Activated T-cell treated with anti-CD3 and anti-CD28 coated beads, Interleukin-2, amount 50 U/mL, for 4 hours (primary cell): ENCODE results near the gene GFPT2. TPM values are rescaled to one million over a fixed set of nuclear protein-coding genes. Genes with fewer than 3 reads are reported as not detected.

Experiments used
- ATAC-seq, 2 donors: fragments of 200-7000 bp; cut with Tn5 transposase; one replicate each; pipeline ENCODE4 v1.10.0; 2021
- DNase-seq: peaks from one replicate; pipeline ENCODE4 v3.0.0-alpha.2; 2020
- H3K27me3 Mint-ChIP-seq: one replicate; pipeline ENCODE4 v1.8.0; 2021; ENCODE audit warnings: low read depth, mixed read lengths
- H3K36me3 Mint-ChIP-seq: one replicate; pipeline ENCODE4 v1.8.0; 2022; ENCODE audit warnings: mixed read lengths; ENCODE audit not compliant: insufficient read depth
- H3K4me1 Mint-ChIP-seq: one replicate; pipeline ENCODE4 v1.8.0; 2021; ENCODE audit warnings: low read depth, mixed read lengths
- H3K4me3 Mint-ChIP-seq: one replicate; pipeline ENCODE4 v1.8.0; 2021; ENCODE audit warnings: mild to moderate bottlenecking, moderate library complexity, mixed read lengths
- H3K9me3 Mint-ChIP-seq: one replicate; pipeline ENCODE4 v1.8.0; 2021; ENCODE audit warnings: mixed read lengths
- total RNA-seq, 3 donors: library from RNA; stranded (reverse); gene quantifications; one replicate each; pipeline ENCODE4 v1.2.1, GENCODE V29; 2021

Gene GFPT2
- total RNA-seq, 3 donors from 2014 or later = 0.30 to 0.48 (median 0.34) TPM

DNA sequence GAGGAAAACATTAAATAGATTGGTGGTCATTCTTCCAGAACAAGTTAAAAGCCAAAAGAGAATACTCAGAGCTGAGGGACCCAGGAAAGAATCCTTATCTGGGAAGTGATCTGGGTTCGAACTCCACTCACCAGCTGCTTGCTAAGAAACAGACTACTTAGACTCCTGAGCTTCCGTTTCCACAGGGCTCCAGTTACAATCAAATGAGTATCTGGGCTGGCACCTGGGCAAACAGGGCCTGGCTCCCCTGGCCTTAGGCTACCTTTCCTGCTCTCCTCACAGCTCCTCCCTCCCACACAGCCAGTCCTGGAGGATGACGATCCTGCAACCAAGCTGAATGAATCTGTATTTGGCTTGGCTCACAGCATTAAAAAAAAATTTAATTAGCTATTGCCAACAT lies 63.7 kb downstream of the GFPT2 start:
- no peak for DNase-seq
- H3K9me3 Mint-ChIP-seq = no peaks in the 10 kb centered on the region
- ATAC-seq = no peak
- peaks cover 26% of the 10 kb centered on the region for H3K36me3 Mint-ChIP-seq
- peaks cover 32% of the 10 kb centered on the region for H3K4me1 Mint-ChIP-seq
- H3K4me3 Mint-ChIP-seq = no peak overlapping the region
- no peaks in the 10 kb centered on the region for H3K27me3 Mint-ChIP-seq

DNA sequence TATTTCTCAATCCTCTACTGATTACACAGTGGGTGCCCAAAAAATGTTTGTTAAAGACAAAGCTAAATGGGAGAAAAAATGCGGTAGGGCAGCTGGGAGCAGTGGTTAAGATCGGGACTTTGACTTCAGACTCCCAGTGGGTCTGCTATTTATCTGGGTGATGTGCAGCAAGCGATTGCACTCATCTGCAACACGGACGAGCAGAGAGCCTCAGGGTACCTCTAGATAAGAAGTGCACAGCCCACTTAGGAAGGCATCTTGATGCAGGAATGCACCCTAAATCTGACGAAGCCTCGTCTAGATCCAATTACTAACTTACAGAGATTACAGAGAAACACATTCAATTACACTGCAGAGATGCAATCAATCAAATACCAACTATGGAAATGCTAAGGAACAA lies 65.3 kb downstream of the GFPT2 start:
- H3K27me3 Mint-ChIP-seq = no peaks in the 10 kb centered on the region
- peaks cover 27% of the 10 kb centered on the region for H3K4me1 Mint-ChIP-seq
- peaks cover 37% of the 10 kb centered on the region for H3K36me3 Mint-ChIP-seq
- DNase-seq = no peak
- ATAC-seq = no peak
- no peaks in the 10 kb centered on the region for H3K9me3 Mint-ChIP-seq
- H3K4me3 Mint-ChIP-seq = no peak overlapping the region

DNA sequence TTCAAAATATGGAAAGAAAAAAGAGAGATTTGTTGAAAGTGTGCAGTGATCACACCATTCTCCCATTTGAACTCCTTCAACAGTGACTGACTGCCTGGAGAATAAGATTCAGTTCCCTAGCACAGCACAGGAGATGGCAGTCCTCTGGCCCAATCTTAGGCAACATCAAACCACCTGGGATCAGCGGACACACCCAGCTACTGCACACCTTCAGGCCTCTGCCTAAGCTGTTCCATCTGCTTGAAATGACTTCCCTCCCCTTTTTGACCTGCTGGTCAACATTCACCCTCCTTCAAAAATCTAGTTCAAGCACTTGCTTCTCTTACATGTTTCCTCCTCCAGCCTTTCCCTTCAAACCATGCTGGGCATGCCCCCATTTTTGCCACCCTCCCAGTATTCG lies 65.7 kb downstream of the GFPT2 start:
- peaks cover 24% of the 10 kb centered on the region for H3K4me1 Mint-ChIP-seq
- ATAC-seq (no peak), DNase-seq (no peak)
- no peaks in the 10 kb centered on the region for H3K9me3 Mint-ChIP-seq
- no peak overlapping the region for H3K4me3 Mint-ChIP-seq
- peaks cover 41% of the 10 kb centered on the region for H3K36me3 Mint-ChIP-seq
- H3K27me3 Mint-ChIP-seq = no peaks in the 10 kb centered on the region

DNA sequence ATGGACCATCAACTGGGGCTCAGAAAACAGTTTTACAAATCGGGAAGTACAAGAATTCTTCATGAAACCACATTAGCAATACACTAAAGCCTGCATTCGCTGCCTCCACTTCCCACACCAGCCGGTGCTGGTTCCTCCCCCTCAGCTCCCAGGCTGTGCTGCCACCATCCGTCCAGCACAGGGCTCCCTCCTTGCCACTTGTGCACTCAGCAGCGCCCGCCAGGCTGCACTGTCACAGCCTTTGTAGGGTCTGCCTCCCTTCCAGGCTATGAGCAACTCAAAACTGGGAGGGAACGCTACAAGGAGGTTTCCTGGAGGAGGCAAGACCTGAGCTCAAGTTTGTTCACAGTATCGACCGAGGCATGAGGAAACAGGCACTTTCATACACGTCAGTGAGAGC lies 69.0 kb downstream of the GFPT2 start:
- H3K36me3 Mint-ChIP-seq = peaks cover 69% of the 10 kb centered on the region
- DNase-seq = no peak
- H3K9me3 Mint-ChIP-seq = no peaks in the 10 kb centered on the region
- peaks cover 7% of the 10 kb centered on the region for H3K4me1 Mint-ChIP-seq
- no peak for ATAC-seq
- no peak overlapping the region for H3K4me3 Mint-ChIP-seq
- no peaks in the 10 kb centered on the region for H3K27me3 Mint-ChIP-seq

DNA sequence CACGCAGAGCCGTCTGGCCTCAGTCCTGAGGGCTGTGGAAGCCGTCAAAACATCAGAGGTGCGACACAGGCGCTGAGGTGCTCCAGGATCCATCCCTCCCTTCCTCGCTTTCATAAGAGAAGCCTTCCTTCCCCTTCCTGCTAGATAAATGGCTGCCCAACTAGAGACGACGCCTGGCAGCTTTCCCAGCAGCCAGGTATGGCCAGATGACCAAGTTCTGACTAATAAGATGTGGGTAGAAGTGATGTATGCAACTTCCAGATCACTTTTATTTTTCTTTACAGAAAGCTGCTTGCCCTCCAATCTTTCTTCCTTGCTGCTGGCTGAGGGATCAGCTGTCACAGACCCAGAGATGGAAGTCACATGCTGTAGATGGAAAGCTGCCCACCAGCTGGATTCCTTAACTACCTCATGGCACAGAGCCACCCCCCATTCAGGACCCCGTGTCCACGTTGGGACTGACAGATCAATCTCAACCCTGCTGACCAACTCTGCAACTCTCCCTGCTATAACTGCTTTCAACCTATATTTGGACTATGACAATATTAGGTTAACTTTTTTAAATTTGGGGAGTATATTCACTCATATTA lies 70.0 kb downstream of the GFPT2 start:
- DNase-seq = no peak
- Mint-ChIP-seq H3K4me3 (no peak overlapping the region), H3K36me3 (peaks cover 75% of the 10 kb centered on the region), H3K27me3 (no peaks in the 10 kb centered on the region), H3K9me3 (no peaks in the 10 kb centered on the region), H3K4me1 (peaks cover 7% of the 10 kb centered on the region)
- ATAC-seq = no peak

DNA sequence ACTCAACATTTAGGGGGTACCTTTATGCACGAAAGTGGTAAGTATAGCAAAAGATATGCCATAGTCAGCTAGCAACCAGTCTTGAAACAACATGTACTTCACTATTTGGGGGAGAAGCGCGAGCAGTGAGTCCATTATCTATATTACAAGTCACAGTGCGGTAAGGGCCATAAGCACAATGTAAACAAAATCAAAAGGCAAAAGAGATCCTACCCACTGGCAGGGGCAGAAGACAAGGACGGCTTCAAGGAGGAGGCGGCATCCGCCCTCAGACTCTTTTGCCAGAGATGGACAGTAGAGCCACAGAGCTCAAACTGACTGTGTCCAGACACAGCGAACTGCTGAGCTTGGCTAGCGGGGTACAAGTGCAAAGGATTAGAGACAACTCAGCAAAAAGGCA lies 70.9 kb downstream of the GFPT2 start:
- no peak for ATAC-seq

DNA sequence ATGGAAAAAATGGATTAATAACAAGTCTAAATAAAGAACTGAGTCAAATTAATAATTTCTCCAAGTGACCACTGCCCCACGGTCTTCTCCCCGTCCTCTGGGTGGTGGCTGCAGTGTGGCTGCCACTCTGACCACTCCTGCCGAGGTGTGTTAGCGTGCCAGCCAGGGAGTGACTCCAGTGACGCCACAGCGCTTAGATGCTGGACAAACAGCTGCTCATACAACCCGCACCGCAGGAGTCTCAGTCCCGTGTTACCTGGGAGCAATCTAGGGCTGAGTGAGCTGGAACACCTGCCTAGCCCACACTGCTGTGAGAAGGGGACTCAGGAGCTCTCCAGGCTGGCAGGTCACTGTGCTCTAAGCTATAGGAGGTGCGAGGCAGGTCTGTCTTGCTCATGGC lies 71.4 kb downstream of the GFPT2 start:
- peaks cover 12% of the 10 kb centered on the region for H3K9me3 Mint-ChIP-seq
- H3K4me3 Mint-ChIP-seq = no peak overlapping the region
- DNase-seq (no peak), ATAC-seq (no peak)
- H3K27me3 Mint-ChIP-seq = no peaks in the 10 kb centered on the region
- H3K36me3 Mint-ChIP-seq = peaks cover 77% of the 10 kb centered on the region
- H3K4me1 Mint-ChIP-seq = peaks cover 3% of the 10 kb centered on the region

More for the DNA sequence above, 70.9 kb downstream of the GFPT2 start:
- H3K4me1 Mint-ChIP-seq = peaks cover 3% of the 10 kb centered on the region
- DNase-seq = no peak
- no peak overlapping the region for H3K4me3 Mint-ChIP-seq
- H3K9me3 Mint-ChIP-seq = peaks cover 8% of the 10 kb centered on the region
- peaks cover 78% of the 10 kb centered on the region for H3K36me3 Mint-ChIP-seq
- no peaks in the 10 kb centered on the region for H3K27me3 Mint-ChIP-seq

DNA sequence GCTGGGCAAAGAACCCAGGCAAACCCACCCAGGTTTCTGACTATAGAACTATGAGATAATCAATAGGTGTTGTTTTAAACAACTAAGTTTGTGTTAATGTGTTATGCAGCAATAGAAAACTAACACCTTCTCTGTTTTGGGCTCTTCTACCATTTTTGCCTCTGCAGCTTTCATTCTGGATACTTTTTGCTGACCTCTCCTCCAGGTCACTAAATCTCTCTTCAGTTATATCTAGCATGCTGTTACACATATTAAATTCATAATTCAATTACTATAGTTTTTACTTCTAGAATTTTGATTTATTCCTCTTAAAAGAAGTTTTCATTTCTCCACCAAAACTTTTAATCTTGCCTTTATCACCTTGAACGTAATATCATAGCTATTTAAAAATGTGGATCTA lies 78.4 kb downstream of the GFPT2 start:
- H3K9me3 Mint-ChIP-seq = peaks cover 46% of the 10 kb centered on the region
- ATAC-seq (no peak), DNase-seq (no peak)
- no peak overlapping the region for H3K4me3 Mint-ChIP-seq
- H3K36me3 Mint-ChIP-seq = peaks cover 71% of the 10 kb centered on the region
- no peaks in the 10 kb centered on the region for H3K27me3 Mint-ChIP-seq
- H3K4me1 Mint-ChIP-seq = no peaks in the 10 kb centered on the region

DNA sequence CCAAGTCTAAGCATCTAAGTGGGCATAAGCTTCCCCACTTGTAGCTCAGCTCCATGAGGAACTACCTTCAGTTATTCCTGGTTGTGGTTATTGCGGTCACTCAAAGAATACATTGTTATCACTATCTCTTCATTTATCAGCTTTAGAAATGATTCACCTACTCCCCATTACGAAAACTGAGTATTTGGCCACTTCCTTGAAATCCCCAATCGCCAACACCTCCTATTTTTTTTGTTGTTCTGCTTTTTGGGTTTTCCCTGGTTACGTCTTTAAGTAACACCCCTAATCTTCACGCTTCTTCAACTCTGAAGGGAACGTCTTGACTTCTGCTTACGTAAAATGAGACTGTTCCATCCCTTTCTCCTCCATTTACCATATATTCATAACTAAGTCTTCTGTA lies 81.9 kb downstream of the GFPT2 start:
- Mint-ChIP-seq H3K9me3 (peaks cover 45% of the 10 kb centered on the region), H3K4me3 (no peak overlapping the region), H3K4me1 (no peaks in the 10 kb centered on the region), H3K36me3 (peaks cover 68% of the 10 kb centered on the region), H3K27me3 (no peaks in the 10 kb centered on the region)
- no peak for ATAC-seq
- no peak for DNase-seq

DNA sequence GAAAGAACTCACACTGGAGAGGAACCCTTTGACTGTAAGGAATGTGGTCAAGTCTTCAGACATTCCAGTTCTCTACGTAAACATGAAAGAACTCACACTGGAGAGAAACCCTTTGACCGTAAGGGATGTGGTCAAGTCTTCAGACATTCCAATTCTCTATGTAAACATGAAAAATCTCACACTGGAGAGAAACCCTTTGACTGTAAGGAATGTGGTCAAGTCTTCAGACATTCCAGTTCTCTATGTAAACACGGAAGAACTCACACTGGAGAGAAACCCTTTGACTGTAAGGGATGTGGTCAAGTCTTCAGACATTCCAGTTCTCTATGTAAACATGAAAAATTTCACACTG lies 93.9 kb downstream of the GFPT2 start:
- DNase-seq (no peak), ATAC-seq (no peak)
- Mint-ChIP-seq H3K27me3 (no peaks in the 10 kb centered on the region), H3K4me1 (no peaks in the 10 kb centered on the region), H3K9me3 (peaks cover 57% of the 10 kb centered on the region), H3K4me3 (no peak overlapping the region), H3K36me3 (peaks cover 87% of the 10 kb centered on the region)

DNA sequence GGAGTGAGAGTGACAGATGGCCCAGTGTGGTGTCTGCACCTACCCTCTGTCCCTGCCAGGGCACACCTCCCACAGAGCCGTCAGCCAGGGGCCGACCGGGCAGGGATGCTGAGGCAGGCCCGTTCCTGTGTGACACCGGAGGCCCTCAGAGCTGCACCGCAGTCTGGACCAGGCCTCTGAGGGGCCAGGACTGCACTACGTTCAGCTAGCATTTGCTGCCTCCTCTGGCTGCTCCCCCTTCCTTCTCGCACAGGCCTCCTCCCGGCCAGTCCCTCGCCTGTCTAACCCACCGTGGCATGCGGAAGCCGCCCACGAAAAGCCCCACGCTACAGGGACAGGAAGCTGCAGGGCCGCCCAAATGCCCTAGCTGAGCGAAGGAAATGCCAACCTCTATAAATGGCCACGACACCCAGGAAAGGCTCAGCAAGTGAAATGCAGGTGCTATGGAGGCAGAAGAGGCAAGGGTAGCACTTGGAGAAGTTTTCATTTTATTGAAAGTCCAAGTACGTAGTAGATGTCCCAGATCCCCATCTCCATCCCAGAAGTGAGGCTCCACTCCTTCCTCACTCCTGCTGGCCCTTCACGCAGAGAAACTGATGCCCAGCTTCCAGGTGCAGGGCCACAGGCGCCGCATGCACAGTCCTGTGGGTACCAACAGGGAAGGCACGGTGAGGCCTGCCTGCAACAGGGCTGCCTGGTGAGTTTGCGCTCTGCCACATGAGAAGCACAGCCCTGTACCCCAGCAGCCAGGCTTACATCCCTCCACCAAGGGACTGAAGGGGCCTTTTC lies 99.9 kb downstream of the GFPT2 start:
- Mint-ChIP-seq H3K4me3 (no peak overlapping the region), H3K9me3 (peaks cover 49% of the 10 kb centered on the region), H3K27me3 (no peaks in the 10 kb centered on the region), H3K4me1 (no peaks in the 10 kb centered on the region), H3K36me3 (peaks cover 80% of the 10 kb centered on the region)
- DNase-seq = no peak
- no peak for ATAC-seq

DNA sequence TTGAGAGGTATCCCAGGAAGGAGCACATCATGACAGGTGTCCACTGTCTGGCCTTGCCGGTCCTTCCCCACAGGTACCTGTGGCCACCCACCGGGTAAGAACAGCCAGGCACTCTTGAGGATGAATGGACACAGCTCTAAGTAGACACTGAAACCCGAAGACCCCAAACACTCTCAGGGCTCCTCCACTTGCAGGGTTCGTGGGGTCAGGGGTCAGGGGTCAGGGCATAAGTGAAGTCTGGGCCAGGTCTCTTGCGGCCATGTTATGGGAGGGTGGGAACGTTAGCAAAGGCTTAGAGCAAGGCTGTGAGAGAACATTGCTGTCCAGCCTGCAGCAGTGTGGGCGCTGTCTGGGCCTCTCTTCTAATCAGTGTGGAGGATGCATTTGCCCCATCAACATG lies 101.2 kb downstream of the GFPT2 start:
- H3K9me3 Mint-ChIP-seq = peaks cover 47% of the 10 kb centered on the region
- peaks cover 79% of the 10 kb centered on the region for H3K36me3 Mint-ChIP-seq
- H3K27me3 Mint-ChIP-seq = no peaks in the 10 kb centered on the region
- ATAC-seq (no peak), DNase-seq (no peak)
- no peaks in the 10 kb centered on the region for H3K4me1 Mint-ChIP-seq
- H3K4me3 Mint-ChIP-seq = no peak overlapping the region

DNA sequence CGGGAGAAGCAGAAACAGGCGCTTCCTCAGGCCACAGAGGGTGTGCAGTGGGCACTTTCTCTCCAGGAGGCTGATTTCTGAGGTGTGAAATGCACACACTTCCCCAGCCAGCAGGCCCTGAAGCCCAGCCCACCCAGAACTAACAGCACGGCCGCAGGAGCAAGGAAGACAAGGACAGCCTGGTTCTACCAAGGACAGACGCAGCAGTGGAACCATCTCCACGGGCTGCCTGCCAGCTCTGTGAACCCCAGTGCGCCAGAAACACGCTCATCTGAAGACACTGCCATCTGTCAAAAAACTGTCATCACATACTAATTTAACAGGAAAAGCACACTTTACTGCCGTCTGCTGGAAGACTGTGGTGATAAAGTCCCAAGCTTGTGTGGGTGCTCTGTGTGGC lies 102.0 kb downstream of the GFPT2 start:
- no peaks in the 10 kb centered on the region for H3K4me1 Mint-ChIP-seq
- no peak for ATAC-seq
- no peaks in the 10 kb centered on the region for H3K27me3 Mint-ChIP-seq
- H3K4me3 Mint-ChIP-seq = no peak overlapping the region
- H3K9me3 Mint-ChIP-seq = peaks cover 50% of the 10 kb centered on the region
- DNase-seq = no peak
- peaks cover 84% of the 10 kb centered on the region for H3K36me3 Mint-ChIP-seq
